Inflammatory macrophage treated with lipopolysaccharide for 1 hour (primary cell): Measurements from ENCODE around the gene COL23A1.

Experiments used
- DNase-seq, 2 donors: peaks; one replicate each; pipeline ENCODE4 v3.0.0-alpha.2; 2020 to 2022

Gene COL23A1

DNA sequence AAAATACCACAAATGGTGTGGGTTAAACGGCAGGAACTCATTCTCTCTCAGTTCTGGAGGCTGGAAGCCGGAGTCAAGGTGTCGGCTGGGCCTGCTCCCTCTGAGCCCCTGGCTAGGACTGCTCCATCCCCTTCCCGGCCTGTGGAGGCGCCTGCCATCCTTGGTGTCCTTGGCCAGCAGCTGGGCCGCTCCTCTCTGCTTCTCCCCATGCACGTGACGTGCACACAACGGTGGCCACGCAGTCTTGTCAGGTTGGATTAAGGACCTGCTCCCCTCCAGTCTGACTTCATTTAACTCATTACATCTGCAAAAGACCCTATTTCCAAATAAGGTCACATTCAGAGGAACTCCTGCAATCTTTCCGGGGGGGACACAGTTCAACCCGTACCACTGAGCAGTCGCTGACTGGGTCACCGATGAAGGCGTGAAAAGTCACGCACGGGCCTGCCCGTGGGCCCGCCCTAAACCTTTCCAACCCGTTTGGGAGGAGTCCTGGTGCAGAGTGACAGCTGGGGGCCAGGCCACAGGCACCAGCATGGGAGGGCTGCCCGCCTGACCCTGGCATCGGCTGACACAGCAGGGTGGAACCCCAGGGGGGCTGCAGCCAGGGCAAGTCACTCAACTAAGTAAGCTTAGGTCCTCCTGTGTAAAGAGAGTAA is 135.2 kb downstream of the COL23A1 start:
- DNase-seq, result no peak

DNA sequence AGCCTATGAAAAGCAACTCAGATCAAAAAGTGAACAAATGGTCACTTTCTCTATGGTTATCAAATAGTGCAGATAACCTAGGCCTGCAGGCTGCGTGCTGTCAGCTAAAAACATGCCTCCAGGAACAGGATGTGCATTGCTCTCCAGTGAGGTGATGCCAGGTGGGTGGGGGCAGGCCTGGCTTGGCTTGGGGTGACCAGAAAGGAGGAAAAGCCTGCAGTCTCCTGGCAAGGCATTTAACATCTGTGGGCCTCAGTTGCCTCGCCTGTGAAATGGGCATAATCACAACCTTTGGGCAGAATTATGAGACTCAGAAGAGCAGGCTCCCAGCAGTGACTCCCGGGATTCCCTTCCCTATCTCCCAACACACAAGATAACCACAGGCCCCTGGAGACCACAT is 135.9 kb downstream of the COL23A1 start:
- no peak for DNase-seq

DNA sequence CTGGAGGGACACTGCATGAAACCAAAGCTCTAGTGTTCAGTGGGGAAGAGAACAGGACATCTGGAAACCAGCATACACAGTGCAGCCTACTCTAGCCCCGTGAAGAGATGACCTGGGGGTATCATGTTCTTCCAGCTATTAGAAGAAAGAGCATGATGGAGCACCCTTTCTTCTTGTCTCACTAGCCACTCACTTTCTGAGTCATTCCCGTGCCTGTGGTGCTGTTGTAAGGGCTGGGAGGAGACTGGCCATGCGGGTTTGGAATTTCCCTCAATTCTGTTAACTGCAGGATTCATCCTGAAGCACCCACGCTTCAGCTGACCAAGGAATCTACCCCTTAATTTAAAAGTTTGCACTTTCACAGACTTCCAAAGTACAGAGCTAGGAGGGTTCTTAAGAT is 137.0 kb downstream of the COL23A1 start:
- peak; percentile 58 to 86 for DNase-seq

DNA sequence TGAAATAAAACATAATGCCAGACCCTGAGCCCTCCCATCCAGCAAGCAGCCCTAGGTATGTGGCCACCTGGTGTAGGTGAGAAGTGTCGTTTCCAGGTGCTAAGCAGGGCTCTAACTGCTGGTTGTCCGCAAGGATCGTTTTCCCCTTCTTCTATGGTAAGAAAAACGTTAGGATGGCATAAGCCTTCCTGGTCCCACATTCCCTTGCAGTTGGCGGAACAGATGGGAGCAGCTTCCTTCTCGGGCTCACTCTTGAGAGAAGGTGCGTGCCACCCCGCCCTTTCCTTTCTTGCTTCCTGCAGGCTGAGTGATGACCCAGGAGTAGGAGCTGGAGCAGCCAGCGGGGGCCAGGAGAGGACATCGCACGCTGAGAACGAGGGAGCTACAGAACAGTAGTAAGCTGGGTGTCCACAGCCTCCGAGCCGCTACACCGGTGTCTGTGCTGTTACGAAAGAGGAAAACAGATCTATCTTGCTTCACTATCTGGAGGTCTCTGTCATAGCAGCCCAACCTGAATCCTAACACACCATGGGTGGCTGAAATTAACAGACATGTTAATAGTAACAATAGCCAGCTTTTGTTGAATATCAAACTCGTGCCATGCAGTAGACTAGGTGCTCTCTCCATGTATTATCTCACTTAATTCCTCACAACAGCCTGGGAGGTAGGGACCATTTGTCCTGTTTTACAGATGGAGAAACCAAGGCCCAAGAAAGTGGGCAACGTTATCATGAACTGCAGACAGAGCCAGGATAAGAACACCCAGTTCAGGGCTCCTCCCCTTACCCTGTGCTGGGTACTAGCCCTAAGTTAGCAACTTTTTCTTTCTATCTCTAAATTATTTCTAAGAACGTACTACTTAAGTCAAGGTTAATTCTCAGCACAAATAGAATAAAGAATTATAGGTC is 139.8 kb downstream of the COL23A1 start:
- no peak for DNase-seq

DNA sequence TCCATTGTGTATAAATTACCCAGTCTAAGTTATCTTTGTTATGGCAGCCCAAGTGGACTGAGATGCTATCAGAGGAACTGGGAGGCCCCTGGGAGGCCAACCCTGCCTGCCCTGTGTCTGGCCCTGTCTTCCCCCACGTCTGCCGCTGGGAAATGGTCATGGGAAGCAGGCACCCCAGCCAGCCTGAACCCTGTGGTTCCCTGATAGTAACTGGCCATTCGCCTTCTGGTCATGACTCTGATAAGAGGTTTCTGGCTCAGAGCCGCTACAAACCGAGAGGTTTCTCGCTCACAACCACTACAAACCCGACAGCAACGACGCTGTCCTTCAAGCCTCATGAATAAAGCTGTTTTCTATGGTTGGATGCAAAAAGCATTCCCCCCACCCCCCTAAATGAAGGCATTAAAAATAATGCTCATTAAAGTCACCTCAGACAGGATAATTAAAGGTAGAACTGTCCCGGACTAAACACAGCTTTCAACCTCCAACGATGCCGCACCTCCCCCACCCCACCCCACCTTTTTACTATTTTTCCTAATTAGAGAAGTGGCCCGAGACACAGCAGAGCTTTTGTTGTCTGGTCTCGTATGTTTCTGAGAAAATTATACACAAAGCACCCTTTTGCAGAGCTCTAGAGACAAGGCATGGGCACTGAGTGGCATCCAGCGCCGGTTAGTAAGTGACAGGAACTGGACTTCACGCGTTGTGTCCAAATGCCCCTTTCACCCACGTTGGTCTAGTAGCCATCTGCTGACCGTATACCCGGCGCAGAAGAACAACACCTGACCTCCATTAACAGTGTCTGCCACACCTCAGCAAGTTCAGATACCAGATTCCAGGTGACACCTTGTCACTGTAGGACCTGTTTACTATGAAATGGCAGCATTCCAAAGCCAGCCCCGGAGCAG is 140.8 kb downstream of the COL23A1 start:
- peak in 1 of 2 donors; percentile 35 for DNase-seq

DNA sequence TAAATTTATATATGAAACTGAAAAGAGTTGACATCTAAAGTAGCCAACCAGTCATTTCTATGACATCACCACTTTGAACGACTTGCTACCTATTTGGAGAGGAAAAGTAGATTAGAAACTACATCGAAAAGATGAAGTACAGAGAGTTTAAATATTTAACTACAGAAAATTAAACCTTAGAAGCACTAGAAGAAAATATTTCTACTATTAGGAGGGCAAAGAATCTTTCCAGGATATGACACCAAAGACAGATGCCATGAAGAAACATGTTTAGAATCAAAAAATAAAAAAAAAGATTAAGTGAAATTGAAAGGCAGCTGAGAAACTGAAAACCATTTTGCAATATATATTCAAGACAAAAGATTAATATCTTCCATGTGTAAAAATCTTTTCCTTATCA is 144.7 kb downstream of the COL23A1 start:
- no peak for DNase-seq

DNA sequence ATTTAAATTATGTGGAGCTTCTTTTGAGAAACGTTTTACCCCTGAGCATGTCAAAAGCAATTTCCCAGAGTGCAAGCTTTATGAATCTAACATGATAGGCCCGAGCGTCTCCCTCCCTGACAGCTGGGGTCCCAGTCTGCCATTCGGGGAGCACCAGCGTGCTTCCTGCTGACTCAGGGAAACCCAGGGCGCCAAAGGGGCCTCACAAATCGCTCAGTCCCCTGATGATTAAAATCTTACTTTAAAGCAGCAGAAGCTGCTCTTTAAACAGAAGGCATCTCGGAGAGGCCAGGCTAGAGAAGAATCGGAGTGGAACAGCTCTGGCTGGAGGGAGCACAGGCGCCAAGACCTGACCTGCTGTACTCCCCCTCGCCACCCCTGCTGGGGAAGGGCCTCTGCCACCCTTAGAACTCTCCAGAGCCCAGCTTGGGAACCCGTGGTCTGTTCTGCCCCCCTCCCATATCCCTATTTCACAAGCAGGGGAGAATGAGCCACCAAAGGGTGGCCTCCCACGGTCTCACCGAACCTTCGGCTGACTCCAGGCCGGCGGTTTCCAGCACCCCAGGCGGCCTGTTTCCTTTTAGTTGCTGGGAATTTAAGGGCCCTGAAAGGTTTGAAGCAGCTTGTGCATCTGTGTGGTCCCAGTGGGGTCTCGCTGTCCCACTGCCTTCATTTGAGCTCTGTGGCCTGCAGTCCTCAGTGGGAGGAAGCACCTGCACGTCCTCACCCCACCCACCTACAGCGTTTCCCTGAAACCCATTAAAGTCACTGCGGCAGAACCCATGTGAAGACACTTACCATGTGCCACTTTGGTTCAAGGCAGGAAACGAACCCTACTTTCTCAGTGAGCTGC is 147.6 kb downstream of the COL23A1 start:
- DNase-seq, result no peak

DNA sequence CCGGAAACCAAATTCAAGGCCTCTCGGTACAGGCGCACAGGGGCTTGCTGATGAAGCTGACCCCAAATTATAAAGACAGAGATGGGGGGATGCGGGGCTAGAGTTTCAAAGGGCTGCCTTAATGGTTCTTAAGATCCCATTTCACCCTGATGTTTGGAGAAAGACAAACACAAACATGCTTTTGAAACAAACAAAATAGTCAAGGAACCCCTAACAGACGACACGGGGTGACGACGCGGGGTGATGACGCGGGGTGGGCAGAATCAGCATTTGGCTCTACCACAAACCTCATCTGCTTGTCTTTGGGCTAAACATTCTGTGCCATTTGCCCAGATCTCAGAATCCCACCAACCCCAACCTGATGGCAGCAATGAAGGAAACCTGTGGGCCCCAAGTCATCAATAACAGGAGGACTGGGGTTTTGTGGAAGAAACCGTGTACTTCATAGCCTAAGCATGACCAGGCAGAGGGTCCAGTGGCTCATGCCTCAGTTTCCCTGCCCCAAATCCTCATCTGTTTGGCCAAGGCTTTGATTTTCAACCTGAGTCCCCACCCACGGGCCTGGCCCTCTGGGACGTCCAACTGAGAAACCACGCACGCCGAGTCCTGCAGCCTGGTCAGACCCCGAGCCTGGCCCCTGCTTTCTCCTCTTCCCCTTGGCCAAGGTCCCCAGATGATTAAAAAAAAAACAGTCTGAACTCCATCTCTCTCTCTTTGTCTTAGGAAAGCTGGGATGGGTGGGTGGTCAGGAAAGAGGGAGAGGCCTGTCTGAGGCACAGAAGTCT is 148.5 kb downstream of the COL23A1 start:
- DNase-seq, result no peak

DNA sequence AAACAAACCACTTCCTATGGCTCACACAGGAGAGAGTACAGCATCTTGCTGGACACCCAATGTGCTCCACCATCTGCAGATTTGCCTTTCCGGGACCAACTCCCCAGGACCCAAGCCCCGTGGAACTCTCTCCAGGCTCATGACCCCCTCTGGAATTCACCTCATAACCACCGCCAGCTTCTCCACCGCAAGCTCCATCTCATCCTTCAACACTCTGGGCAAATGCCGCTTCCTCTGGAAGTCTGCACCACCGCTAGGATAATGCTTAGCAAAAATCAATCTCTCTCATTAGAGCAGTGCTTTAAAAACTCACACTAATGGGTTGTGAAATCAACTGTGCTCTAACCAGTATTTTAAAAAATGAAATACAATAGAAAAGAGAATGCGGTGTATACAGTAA is 150.0 kb downstream of the COL23A1 start:
- DNase-seq, result no peak

DNA sequence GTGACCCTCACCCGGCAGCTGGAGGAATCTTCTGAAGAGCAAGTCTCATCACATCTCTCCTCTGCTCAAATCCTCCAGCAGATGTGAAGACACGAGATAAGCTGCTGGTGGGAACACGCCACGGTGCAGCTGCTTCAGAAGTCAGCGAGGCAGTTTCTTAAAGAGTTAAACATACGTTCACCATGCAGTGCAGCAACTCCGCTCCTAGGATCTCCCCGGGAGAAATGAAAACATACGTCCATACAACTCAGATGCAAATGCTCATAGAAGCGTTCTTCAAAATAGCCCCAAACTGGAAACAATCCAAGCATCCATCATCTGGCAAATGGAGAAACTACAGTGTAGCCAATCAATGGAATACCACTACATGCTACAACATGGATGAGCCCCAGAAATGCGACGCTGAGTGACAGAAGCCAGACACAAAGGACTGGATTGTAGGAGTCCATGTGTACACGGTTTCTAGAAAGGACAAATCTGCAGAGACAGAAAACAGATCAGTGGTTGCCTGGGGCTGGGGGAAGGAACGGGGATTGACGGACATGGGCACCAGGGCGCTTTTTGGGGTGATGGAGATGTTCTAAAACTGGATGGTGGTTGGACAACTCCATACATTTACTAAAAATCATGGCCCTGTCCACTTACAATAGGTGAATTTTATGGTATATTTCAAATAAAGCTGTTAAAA is 150.6 kb downstream of the COL23A1 start:
- no peak for DNase-seq

DNA sequence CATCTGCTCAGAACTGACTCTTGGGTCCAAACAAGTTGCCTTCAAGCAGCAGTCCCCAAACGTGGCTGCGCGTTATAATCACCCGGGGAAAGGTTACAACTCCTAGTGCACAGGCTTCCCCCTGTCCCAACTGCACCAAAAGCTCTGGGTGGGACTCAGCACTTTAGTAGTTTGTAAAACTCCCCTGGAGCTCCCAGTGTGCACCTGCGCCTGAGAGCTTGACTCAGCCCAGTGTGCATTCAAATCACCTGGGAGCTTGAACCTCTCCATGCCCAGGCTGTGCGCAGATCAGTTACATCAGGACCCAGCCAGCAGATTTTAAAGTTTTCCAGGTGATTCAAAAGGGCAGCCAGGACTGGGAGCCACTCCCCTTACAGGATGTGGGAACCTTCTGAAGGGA is 151.4 kb downstream of the COL23A1 start:
- DNase-seq, result no peak

DNA sequence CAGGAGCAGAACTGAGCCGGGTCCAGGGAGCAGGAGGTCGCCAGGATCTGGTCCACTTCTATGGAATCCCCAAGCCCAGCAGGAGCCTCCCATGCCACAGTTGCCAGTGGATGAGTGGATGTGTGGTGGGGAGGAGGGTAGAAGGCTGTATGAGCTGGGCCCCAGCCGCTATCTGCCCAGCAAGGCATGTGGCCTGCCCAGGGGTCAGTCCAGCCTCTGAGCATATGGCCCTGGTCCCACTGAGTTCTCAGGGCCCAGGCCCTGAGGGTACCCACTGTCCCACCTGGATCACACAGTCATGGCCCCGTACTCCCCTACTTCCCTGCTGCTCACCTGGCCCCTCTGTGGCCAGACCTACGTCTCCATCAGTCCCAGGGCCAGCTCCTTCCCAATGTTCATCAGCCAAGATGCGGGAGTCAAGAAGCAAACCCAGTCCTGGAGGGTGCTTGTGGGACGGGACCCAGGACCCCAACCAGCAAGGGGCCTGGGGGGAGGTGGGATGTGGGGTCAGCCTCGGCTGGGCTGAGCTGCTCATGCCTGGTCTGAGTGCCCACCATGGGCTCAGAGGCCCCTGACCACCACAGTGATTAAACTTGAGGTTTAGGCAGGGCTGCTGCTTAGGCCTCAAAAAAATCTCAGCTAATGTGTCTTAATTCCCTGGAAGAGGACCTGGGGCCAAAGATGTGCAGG is 152.7 kb downstream of the COL23A1 start:
- DNase-seq, result no peak

DNA sequence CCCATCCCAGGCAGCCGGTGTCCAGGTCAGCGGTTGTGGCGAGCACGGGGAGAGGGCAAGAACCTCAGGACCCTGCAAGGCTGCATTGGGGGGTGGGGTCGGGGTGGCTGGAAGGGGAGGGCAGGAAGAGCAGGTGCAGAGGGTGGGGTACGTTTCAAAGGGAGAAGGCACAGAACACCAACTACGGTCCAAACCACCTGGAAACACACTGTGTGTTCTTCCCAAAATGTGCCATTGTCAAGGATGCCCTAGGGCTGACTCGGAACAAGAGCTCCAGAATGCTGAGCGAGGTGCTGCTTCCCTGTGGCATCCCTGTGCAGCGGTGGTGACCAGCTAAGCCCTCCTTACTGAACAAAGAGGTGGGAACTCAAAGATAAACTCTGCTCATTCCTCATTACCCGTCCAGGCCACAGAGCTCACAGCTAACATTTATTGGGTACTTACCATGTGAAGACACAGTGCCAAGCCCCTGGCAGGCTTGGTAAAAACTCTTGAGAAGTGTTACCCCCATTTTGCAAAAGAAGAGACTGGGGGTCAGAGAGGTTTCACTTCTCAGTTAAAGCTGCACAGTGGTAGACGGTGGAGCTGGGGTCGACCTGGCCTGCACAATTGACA is 153.8 kb downstream of the COL23A1 start:
- DNase-seq, result no peak

DNA sequence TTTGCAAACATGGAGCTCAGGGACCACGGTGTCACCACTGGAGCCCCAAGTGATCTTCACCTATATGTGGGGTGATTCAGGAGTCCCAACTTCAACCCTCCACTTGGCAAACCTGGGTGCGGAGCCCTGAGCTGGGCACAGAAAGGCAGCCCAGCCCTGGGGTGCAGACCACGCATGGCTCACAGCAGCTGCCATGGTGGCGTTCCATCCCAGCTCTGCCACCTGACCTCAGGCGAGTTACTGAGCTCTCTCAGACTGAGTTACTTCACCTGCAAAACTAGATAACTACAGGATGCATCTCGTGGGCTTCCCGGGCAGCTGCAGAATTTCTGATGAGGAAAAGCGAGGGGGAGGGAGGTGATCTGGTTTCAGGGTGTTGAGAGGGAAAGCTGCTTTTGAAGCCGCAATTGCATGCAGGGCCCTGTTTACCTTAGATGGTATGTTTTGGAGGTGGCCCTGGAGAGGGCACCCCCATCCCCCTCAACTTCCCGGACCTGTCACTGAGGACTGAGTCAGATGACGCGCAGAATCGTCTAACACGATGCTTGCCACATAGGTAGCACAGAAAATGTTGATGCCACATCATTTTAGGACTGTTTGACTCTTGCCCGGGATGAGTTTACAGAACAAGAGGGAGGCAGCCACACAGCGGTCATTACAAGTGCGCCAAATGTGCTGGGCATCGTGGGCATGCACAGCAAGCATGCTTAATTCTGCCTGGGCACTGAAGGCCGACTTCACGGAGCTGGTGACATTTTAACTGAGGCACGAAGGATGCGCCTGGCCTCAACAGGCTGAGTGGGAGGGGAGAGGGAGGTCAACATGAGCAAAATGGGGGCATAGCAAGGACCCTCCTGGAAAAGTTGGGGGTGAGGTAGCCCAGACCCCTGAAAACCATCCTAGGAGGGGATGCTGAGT is 154.6 kb downstream of the COL23A1 start:
- no peak for DNase-seq

DNA sequence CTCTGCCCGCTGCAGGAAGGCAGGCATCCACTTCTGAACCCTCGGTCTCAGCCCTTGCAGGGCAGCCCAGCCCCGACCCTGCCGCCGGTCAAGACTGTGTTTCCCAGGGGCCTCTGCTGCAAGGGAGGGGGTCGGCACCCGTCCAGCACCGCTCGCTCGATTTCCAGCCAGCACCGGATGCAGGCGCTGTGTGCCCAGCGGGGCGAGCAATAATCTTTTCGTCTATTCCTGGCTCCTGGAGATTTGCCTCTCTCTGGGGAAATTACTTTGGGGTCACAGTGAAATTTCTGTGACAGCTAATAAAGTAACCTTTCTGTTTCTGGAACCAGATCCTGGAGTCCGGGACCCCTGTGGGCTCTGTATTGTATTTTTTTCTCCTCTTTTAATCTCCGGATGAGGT is 155.3 kb downstream of the COL23A1 start:
- no peak for DNase-seq

DNA sequence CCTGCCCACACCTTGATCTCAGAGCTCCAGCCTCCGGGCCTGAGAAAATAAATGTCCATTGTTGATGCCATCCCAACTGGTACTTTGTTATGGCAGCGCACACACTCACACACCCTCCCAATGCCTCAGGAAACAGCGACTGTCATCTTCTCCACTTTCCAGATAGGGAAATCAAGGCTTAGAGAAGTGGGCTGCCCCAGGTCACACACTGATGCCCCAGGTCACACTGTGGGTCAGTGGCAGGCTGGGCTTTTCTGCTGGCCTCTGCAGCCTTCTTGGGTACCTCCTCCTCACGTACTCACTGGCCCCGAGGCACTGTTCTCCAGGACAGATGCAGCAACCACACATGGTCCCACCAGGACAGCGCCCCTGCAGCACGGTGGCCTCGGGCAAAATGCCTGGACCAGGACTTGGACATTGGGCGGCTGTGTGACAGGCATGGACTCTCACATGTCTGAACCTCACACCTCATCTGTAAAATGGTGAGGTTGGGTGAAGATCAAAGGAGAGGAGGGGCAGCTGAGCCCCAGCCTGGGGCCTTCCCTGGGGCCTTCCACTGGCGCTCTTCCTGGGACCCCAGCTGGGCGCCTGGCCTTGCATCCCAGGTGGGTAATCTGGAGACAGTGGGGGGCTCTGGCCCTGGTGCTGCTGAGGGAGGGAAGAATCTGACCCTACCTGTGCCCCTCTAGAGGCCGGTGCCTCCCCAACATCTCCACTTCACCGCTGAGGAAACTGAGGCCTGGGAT is 156.0 kb downstream of the COL23A1 start:
- DNase-seq, result no peak

DNA sequence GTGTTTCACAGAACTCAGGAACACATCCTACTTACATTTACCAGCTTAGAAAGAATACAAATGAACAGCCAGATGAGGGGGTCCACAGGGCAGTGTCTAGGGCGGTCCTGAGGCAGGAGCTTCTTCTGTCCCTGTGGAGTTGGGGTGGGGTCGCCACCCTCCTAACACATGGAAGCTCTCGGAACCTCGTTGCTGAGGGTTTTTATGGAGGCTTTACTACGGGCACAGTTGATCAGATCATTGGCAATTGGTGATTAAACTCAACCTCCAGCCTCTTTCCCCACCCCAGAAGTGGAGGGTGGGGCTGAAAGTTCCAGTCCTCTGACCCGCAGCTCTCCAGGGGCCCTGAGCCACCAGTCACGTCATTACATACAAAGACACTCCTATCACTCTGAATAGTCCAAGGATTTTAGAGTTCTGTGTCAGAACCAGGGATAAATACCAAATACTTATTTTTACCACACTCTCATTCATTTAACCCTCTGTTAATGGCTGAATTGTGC is 156.9 kb downstream of the COL23A1 start:
- DNase-seq, result no peak
